Measurements from ENCODE around the gene VPS13D. TPM values are rescaled to one million over a fixed set of nuclear protein-coding genes. Genes with fewer than 3 reads are reported as not detected.

The VPS13D gene, protein sequence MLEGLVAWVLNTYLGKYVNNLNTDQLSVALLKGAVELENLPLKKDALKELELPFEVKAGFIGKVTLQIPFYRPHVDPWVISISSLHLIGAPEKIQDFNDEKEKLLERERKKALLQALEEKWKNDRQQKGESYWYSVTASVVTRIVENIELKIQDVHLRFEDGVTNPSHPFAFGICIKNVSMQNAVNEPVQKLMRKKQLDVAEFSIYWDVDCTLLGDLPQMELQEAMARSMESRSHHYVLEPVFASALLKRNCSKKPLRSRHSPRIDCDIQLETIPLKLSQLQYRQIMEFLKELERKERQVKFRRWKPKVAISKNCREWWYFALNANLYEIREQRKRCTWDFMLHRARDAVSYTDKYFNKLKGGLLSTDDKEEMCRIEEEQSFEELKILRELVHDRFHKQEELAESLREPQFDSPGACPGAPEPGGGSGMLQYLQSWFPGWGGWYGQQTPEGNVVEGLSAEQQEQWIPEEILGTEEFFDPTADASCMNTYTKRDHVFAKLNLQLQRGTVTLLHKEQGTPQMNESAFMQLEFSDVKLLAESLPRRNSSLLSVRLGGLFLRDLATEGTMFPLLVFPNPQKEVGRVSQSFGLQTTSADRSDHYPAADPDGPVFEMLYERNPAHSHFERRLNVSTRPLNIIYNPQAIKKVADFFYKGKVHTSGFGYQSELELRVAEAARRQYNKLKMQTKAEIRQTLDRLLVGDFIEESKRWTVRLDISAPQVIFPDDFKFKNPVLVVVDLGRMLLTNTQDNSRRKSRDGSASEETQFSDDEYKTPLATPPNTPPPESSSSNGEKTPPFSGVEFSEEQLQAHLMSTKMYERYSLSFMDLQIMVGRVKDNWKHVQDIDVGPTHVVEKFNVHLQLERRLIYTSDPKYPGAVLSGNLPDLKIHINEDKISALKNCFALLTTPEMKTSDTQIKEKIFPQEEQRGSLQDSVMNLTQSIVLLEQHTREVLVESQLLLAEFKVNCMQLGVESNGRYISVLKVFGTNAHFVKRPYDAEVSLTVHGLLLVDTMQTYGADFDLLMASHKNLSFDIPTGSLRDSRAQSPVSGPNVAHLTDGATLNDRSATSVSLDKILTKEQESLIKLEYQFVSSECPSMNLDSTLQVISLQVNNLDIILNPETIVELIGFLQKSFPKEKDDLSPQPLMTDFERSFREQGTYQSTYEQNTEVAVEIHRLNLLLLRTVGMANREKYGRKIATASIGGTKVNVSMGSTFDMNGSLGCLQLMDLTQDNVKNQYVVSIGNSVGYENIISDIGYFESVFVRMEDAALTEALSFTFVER (N-terminal part only)
- polyA plus RNA-seq (2013, experiment 1 of 2; ENCODE audit: insufficient read length), result 18.0 TPM
- 15.5 TPM for polyA plus RNA-seq (2013, experiment 2 of 2; ENCODE audit: insufficient read length)

DNA sequence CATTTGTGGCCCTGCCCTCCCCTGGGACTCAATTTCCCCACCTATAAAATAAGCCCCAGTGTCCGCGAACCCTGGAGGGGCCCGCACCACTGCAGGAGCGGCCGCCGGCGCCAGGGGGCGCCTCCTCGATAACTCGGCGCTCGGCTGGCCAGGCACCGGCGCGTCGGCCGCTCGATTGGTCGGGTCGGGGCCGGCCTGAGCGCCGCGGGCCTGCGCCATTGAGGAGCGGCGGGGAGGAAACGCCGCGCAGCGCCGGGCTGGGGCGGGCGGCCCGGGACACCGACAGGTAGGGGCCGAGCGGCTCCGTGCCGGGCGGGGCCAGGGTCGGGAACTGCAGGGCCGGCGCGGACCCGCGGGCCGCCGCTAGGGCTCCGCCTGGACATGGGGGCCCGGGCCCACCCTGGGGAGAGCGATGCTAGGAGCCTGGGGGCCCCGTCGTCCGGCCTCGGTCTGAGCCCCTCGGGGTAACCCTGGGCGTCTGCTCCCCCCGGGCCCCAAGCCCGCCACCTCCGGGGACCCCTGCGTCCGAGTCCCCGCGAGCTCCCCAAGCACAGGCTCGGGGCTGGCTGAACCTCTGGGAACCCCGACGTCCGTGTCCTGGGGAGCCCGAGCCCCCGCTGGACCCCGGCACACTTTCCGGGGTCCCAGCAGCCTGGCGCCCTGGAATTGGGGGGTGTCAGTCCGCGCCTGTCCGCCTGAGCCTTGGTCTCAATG lies at the start of gene VPS13D:
VPS13D (plus strand) TSS at position 196 of the 714 bp plus-strand sequence. CDS start 4,237 bp downstream, outside the sequence.
- peak; percentile 76 for DNase-seq

DNA sequence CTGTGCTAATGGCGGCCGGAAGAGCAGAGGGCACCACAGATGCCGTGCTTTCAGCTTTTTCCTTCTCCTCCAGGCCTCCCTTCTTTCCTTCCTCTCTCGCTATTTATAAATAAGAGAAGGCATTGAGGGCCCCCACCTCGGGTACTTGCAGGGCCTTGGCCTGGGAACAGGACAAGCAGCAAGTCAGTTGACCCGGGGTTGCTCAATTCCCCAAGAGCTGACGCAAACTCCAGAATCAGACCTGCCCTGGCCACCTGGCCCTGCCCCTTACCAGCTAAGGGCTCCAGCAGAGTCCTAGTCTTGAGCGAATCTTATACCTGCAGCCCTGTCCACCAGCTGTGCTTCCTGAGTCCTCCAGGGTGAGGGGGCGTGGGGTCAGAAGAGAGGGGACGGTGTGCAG lies 49.5 kb upstream of the VPS13D start:
- DNase-seq, result no peak

DNA sequence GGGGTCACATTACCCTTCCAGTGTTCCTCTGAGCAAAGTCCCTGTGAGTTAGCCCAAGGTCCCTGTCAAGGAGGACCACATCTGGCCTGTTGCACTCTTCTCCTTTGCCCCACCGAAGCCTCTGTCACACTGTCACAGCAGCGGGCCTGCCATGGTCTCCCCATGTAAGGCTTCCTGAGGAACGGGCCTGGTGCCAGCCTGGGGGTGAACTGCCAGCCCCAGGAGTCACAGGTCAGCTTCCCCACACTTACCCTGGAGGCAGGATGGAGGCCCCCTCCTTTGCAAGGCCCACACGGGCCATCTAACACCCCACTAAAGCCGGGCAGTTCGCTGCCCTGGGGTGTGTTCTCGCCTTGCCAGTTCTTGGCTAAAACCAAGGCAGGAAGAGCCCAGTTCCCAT lies 48.9 kb upstream of the VPS13D start:
- no peak for DNase-seq

DNA sequence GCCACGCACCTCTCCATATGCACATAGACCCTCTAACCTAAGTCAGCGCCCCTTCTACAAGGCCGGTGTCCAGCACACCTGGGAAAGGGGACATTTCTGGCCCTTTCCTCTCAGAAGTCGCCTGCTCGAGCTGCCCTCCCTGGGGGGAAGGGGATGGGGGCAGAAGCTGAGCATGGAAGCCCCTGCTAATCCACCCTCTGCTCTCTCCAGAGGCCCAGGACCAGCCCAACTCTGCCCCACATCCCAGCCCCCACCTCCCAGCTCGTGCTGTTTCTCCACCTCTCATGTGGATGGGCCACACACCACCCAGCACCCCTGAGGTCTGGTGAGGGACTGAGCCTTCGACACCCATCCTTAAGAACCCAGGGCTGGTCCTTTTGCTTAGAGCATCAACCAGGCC lies 48.3 kb upstream of the VPS13D start:
- no peak for DNase-seq

DNA sequence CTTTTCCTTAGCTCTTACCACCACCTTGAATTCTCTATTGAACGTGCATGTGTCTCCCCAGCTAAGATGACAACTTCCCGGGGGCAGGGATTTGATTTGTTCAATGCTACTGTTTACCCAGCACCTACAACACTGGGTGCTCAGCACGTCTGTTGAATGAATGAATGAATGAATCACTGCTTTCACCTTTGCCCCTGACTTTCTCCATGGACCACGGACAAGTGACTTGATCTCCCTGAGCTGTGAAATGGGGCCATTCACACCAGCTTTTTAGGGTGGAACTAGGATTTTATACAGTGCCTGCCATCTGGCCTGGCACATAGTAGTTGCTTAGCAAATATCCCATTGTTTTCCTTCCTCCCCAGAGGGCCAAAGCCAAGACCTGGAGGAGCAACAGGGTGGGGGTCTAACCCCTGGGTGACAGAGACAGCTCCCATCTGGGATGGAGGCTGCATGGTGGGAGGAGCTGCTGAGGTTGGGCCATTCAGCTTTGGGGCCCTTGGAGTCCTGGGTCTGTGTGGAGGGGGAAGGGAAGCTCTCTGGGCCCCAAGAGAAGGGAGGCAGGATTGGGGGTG lies 47.3 kb upstream of the VPS13D start:
- no peak for DNase-seq

DNA sequence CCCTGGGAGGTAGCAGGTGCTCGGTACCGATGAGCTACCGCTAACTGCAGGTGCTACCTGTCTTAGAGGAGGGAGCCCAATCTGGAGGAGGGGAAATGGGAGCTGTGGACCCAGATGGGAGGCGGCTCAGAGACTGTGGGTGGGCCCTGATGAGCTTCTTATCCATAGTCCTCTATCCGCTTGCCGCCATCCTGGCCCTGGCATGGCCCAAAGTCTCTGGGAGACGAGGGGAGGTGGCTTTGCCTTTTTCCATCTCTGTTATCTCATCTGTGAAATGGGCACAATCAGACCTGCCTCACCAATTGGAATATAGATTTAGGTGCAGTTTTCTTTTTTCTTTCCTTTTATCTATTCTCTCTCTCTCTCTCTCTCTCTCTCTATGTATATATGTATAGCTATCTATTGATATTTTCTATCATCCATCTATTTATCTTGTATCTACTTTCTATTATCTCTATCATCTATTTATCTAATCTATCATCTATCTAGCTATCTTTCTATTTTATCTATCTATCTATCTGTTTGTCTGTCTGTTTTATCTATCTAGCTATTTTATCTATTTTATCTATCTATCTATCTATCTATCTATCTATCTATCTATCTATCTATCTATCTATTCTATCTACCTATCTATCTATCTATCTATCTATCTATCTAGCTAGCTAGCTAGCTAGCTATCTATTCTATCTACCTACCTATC lies 46.6 kb upstream of the VPS13D start:
- no peak for DNase-seq

DNA sequence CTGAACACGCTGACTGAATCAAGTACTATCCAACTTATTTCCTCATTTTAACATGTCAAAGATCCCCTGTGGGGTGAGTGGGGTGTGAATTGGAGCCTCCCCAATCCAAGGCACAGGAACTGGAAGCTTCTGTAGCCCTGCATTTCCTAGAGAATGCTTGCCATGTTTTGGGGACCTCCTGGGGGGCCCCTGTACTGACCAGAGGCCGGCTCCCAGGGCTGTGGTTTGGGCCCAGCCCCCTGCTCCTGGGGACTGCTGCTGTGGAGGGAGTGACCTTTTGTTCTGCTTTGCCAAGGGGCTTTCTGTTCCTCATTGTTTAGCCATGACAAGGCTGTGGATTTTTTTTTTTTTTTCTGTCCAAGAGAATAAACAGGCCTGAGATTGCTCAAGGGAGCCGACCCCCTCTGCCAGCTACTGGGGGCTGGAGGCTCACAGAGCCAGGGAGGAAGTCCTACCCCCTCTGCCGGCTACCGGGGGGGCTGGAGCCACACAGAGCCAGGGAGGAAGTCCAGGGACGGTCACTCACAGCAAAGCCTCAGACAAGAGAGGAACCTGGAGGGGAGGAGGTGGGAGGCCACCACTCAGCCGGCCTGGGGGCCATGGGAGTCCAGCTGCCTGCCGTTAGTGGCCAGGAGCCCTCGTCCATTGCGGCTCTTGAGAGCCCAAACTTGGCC lies 45.7 kb upstream of the VPS13D start:
- DNase-seq, result peak; percentile 79

DNA sequence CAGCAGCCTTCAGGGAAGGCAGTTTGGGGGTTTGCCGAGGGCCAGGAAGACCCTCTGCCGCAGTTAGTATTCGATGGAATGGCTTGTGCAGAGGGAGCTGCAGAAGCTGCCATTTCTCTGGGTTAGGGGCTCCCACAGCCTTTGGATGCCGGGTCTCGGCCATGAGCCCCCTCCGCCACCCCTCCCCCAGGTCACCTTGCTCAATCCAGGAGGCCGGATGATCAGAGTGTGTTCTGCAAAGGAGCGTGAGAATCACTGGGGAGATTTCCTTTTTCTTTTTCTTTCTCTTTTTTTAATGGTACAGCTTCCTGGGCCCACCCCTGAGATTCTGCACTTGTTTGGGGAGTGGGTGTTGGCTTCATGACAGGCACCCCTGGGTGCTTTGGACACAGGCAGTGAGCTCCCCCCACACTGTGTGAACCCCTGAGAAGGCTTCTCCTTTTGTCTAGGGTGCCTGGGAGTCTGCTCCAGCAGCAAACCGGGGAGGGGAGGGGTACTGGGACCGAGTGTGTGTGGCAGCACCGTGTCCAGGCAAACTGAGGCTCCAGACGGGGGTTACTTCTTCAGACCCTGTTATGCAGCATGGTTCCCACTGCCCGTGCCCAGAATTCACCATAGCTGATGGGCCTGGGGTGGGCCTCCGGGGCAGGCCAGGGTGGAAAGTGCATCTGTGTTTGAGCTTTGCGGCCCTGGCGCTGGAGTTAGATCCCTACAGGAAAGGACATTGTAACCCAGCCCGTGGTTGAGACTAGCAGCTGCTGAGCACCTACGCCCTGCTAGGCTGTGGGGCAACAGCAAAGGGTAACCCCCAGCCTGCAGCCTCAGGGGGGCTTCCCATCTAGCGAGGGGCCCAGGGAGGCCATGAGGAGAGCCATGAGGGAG lies 44.6 kb upstream of the VPS13D start:
- DNase-seq, result no peak

DNA sequence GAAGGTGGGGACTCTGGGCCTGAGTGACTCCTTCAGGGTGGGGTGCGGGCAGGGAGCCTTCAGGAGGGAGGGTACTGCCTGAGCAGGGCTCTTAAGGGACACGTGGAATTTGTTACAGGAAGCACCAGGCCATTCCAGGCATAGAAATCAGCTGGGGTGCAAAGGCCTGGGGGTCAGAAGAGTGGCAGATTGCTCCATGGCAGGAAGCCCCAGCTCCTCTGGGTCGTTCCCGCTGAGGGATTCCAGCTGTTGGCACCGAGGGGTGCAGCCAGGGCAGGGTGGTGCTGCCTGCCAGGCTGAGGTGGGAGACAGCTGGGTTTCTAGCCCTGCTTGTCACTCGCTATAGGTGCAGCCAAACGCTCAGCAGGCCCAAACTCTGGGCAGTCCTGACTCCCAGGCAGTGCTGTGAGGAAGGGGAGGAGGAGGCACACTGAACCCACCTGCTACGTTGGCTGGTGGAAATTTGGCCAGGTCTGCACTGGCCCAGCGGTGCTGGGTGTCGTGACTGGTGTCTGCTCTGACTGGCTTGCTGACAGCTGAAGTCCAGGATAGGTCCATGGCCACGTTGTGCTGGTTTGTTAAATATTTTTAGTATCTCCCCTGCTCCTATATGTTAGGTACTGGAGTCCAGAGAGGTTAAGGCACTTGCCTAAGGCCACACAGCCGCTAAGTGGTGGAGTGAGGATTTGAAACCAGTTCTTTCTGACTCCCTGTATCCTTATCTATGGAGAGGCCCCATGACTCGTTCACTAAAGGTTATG lies 43.7 kb upstream of the VPS13D start:
- DNase-seq, result no peak

DNA sequence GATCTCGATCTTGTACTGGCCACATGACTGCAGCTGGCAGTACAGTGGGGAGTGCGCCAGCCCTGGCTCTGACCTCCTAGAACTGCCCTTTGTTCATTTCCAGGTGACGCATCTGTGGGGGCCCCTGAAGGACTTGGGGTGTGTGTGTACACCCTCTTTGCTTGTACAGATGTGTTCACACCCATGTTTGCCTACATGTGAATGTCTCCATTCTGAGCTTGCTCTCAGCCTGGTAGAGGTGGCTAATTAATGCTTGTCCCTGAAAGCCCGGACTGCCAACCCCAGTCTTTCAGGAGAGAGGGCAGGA lies 43.2 kb upstream of the VPS13D start:
- no peak for DNase-seq

DNA sequence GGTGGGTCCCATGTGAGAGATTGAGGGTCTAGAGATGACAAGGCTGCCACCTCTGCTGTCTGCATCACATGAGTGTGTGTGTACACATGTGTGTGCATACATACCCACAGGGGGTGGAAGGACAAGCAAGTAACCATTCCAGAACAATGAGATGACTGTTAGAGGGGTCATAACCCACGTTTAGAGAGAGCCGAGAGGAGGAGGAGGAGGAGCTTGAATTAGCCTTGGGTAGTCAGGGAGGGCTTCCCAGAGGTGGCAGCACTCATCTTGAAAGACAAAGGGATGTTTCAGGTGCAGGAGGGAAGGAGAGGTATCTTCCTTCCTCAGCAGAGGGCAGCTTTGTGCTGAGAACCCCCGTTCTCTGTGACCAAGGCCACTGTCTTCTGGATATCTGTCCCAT lies 41.7 kb upstream of the VPS13D start:
- DNase-seq, result no peak

DNA sequence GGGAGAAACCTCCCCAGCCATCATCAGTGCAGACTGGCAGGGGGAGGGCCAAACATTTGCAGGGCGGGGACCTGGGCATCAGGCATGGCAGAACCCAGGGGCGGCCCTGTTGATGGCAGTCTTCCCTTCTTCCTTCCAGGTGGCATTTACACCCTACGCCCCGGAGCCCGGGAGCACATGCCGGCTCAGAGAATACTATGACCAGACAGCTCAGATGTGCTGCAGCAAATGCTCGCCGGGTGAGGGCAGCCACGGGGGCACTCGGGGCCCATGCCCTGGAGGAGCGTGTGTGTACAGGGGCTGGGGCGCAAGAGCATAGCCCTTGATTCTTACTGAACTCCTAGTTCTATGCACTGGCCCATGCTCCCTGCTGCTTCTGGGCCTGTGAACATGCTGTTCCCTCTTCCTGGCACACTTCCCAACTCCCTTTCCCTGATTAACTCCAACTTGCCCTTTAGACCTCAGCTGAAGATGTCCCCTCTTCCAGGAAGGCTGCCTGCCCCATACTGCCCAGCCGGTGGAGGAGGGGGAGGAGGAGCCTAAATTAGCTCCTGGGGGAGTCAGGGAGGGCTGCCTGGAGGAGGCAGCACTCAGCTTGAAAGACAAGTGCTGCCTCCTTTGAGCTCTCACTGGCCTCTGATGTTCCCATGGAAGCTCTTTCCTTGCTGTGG lies 41.0 kb upstream of the VPS13D start:
- DNase-seq, result no peak

DNA sequence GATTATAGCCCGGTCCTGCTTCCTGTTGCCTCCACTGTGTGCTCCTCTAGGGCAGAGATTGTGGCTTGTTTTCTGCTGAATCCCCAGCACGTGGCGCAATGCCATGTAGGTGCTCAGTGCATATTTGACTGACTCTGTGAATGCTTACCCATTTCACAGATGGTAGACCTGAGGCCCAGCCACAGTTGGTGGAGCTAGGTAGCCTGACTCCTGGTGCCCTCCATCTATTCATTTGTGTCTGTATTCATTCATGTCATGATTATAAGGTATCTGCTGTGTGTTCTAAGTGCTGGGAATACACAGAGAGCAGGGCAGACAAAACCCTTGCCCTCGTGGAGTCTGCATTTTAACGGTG lies 40.5 kb upstream of the VPS13D start:
- DNase-seq, result no peak

DNA sequence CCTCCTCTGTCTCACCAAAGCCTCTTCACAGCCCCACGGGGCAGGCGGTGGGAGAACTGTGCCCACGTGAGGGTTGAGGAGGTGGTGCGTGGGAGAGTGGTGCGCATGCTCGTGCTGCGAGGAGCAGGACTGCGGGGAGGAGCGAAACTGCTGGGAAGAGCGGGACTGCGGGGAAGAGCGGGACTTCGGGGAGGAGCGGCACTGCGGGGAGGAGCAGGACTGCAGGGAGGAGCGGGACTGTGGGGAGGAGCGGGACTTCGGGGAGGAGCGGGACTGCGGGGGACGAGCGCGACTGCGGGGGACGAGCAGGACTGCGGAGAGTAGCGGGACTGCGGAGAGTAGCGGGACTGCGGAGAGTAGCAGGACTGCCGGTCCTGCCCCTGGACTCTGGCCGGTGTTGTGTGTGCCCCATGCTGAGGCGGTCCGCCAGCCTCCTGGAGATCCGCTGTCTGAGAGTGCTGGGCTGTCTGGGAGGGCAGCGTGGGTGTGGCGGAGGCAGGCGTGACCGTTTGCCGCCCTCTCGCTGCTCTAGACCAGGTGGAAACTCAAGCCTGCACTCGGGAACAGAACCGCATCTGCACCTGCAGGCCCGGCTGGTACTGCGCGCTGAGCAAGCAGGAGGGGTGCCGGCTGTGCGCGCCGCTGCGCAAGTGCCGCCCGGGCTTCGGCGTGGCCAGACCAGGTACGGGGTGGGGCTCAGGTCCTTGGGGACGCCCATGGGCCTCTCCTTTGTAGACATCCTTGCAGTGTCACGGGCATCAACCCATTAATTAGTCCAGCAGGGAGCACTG lies 38.4 kb upstream of the VPS13D start:
- no peak for DNase-seq

DNA sequence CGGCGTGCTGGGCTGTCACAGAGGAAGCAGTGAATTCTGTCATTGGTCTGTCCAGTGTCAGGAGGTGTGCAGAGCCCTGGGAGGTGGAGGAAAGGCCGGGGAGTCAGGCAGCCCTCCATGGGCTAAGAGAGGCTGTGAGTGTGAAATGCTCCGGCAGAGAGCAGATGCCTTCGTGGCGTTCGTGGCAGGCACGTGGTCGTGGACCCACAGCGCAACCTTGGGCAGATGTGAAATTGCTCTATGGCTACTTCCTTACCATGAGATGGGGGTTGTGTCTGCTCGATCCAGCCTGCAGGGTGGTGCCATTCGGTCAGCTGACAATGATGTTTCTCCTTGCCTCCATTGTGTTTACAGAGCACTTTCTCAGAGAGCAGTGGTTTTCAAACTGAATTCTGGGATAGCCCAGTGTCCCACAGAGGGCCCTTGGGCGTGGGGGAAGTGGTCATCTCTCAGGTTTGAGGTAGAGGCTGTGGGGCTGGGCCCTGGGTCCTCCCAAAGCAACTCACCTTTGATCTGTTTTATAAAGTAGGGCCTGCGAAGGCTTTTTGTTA lies 35.1 kb upstream of the VPS13D start:
- DNase-seq, result no peak

DNA sequence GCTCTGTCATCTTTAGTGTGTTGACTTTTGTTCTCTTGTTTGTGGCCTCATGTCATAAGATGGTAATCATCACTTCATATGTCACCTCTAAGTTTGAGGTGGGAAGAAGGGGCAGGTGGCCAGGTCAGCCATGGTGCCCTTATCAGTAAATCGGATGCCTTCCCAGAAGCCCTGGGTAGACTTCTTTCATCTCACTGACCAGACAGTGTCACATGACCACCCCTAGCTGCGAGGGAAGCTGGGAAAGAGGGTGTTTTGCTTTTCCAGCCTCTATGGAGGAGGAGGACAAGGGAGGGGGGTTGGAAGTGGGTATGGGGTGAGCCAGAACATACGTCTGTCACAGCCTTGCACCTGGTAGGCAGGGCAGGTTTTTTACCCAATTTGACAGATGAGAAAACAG lies 34.4 kb upstream of the VPS13D start:
- no peak for DNase-seq
